ENCODE results near the gene NCAPH2.
"Not testable (repeated sequence)": the region's sequence is repeated elsewhere in the genome, so short reads cannot be mapped to it uniquely, and the experiment has no call there.

Gene NCAPH2

DNA sequence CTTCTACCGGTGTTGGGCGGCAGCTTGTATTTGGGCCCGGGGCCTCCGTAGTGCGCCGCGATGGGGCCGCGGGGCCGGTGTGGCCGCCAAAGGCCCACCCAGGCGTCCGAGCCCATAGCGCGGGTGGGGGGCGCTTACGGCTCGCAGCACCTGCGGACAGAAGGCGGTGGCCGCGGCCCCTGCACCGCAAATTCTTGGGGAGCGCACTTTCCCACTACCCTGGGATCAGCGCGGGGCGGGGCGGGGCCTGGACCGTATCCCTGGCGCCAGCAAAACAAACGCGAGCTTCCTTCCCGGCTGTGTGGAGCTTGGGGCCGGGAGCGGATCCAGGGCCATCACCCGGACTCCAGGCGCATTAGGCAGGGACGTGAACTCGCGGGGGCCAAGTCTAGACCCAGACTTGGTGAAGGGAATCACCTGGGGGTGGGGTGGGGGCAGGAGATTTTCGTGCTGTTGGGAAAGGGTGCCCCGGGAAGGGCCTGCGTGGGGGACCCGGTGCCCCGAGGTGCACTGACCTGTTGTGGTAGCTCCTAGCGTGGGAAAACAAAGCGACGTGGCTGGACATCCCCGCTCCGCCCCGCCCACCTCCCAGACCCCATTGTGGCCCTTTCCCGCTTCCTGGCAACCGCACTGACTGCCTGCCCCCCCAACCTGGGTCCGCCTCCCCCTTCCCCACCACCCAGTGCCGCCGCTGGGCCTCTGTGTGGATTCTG is 24.1 kb downstream of the NCAPH2 start:
- H3K4me3 ChIP-seq (ENCODE audit: low read length in 2 of 2) = peak overlapping the region; percentile 55 to 68
- H3K36me3 ChIP-seq (ENCODE audit: control insufficient read depth in 2 of 2, insufficient read depth in 2 of 2, low read length in 2 of 2) = no peaks in the 10 kb centered on the region
- H3K4me1 ChIP-seq (ENCODE audit: control insufficient read depth, insufficient read depth, low read length) = peaks cover 37% of the 10 kb centered on the region
- H3K9ac ChIP-seq (ENCODE audit: low read length in 2 of 2) = peak overlapping the region in 1 of 2 donors; percentile 74
- H3K9me3 ChIP-seq (ENCODE audit: control insufficient read depth in 2 of 2, low read length in 2 of 2) = no peaks in the 10 kb centered on the region
- H3K27ac ChIP-seq (ENCODE audit: low read length) = peak overlapping the region; percentile 71
- H3K27me3 ChIP-seq (ENCODE audit: control insufficient read depth in 1 of 2, insufficient read depth in 2 of 2, low read length in 2 of 2) = peaks cover 19 to 66% of the 10 kb centered on the region in 2 donors

DNA sequence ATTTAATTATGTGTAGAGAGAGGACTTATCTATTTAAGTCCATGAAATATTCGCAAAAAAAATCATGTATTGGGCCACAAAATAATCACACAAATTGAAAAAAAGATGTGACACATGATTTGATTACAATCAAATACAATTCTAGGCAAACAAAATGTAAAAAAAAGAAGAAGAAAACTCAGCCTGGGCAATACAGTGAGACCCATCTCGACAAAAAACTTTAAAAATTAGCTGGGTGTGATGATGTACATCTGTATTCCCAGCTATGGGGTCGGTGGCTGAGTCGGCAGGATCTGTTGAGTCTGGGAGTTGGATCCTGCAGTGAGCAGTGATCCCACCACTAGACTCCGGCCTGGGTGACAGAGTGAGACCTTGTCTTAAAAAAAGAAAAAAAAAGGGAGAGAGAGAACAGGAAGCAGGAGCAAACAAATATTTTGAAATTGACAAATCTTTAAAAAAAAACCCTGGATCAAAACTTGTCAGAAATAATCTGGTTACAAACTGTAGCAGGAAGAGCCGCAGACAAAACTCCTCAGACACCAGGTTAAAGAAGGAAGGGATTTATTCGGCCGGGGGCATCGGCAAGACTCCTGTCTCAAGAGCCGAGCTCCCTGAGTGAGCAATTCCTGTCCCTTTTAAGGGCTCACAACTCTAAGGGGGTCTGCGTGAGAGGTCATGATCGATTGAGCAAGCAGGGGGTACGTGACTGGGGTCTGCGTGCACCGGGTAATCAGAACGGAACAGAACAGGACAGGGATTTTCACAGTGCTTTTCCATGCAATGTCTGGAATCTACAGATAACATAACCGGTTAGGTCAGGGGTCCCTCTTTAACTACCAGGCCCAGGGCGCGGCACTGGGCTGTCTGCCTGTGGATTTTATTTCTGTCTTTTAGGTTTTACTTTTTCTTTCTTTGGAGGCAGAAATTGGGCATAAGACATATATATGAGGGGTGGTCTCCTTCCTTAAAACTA is 25.1 kb downstream of the NCAPH2 start:
- Histone ChIP-seq H3K4me3 (ENCODE audit: low read length in 2 of 2) (no peak overlapping the region), H3K27ac (ENCODE audit: low read length) (peak overlapping the region; percentile 71), H3K9ac (ENCODE audit: low read length in 2 of 2) (no peak overlapping the region), H3K4me1 (ENCODE audit: control insufficient read depth, insufficient read depth, low read length) (peaks cover 32% of the 10 kb centered on the region), H3K27me3 (ENCODE audit: control insufficient read depth in 1 of 2, insufficient read depth in 2 of 2, low read length in 2 of 2) (peaks cover 19 to 70% of the 10 kb centered on the region in 2 donors), H3K36me3 (ENCODE audit: control insufficient read depth in 2 of 2, insufficient read depth in 2 of 2, low read length in 2 of 2) (no peaks in the 10 kb centered on the region), H3K9me3 (ENCODE audit: control insufficient read depth in 2 of 2, low read length in 2 of 2) (no peaks in the 10 kb centered on the region)

DNA sequence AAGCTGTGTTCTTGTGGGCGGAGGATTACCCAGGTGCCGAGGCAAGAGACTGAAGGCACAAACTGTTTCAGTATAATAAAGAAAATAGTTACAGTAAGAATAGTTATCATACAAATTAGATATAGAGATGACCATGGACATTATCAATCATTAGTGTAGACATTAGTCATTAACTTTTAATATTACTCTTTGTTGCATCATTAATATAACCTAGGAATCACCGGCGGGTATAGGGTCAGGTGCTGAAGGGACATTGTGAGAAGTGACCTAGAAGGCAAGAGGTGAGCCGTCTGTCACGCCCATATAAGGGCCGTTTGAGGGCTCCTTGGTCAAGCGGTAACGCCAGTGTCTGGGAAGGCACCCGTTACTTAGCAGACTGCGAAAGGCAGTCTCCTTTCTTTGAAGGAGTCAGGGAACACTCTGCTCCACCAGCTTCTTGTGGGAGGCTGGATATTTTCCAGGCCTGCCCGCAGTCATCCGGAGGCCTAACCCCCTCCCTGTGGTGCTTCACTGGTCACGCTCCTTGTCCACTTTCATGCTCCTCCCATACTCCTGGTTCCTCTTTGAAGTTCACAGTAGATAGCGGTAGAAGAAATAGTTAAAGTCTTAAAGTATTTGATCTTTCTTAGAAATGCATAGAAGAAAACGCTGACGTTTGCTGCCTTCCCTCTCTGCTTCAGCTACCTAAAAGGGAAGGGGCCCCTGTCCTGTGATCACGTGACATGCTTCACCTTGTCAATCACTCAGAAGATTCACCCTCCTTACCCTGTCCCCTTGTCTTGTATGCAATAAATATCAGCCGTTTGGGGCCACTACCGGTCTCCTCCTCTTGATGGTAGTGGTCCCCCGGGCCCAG is 26.1 kb downstream of the NCAPH2 start:
- H3K4me3 ChIP-seq (ENCODE audit: low read length in 2 of 2); H3K9ac ChIP-seq (ENCODE audit: low read length in 2 of 2); H3K36me3 ChIP-seq (ENCODE audit: control insufficient read depth in 2 of 2, insufficient read depth in 2 of 2, low read length in 2 of 2); H3K27ac ChIP-seq (ENCODE audit: low read length); H3K9me3 ChIP-seq (ENCODE audit: control insufficient read depth in 2 of 2, low read length in 2 of 2): not testable (repeated sequence)
- Histone ChIP-seq H3K27me3 (ENCODE audit: control insufficient read depth in 1 of 2, insufficient read depth in 2 of 2, low read length in 2 of 2) (peaks cover 21 to 69% of the 10 kb centered on the region in 2 donors), H3K4me1 (ENCODE audit: control insufficient read depth, insufficient read depth, low read length) (peaks cover 32% of the 10 kb centered on the region)

DNA sequence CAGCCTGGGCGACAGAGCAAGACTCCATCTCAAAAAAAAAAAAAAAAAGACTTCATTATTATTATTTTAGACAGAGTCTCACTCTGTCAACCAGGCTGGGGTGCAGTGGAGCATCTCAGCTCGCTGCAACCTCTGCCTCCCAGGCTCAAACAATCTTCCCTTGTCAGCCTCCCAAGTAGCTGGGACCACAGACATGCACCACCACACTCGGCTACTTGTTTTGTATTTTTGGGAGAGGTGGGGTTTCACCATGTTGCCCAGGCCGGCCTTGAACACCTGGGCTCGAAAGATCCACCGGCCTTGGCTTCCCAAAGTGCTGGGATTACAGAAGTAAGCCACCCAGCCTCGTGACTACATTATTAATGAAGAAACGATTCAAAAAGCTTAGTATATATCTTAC is 27.1 kb downstream of the NCAPH2 start:
- Histone ChIP-seq H3K4me1 (ENCODE audit: control insufficient read depth, insufficient read depth, low read length) (peaks cover 24% of the 10 kb centered on the region), H3K9me3 (ENCODE audit: control insufficient read depth in 2 of 2, low read length in 2 of 2) (no peaks in the 10 kb centered on the region), H3K27ac (ENCODE audit: low read length) (no peak overlapping the region), H3K9ac (ENCODE audit: low read length in 2 of 2) (no peak overlapping the region), H3K36me3 (ENCODE audit: control insufficient read depth in 2 of 2, insufficient read depth in 2 of 2, low read length in 2 of 2) (no peaks in the 10 kb centered on the region), H3K27me3 (ENCODE audit: control insufficient read depth in 1 of 2, insufficient read depth in 2 of 2, low read length in 2 of 2) (peaks cover 19 to 59% of the 10 kb centered on the region in 2 donors), H3K4me3 (ENCODE audit: low read length in 2 of 2) (no peak overlapping the region)

DNA sequence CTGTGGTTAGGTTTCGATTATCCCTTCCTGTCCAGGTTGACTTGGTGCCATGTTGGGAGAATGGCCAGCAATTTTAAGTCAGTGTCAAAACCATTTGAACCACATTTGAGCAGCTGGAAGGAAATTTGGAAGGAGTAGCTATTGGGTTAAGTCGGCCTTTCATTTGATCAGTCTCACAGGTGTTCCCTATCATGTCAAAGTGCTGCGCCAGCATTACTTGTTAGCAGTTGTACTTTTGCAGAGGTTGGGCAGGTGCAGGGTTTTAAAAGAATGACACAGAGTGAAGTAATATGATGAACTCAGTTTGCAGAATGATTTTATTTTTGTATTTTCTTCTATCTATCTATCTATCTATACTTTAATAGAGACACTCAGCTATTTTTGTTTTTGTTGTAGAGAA is 28.2 kb downstream of the NCAPH2 start:
- Histone ChIP-seq H3K27ac (ENCODE audit: low read length) (no peak overlapping the region), H3K27me3 (ENCODE audit: control insufficient read depth in 1 of 2, insufficient read depth in 2 of 2, low read length in 2 of 2) (peaks cover 11 to 48% of the 10 kb centered on the region in 2 donors), H3K9ac (ENCODE audit: low read length in 2 of 2) (no peak overlapping the region), H3K4me1 (ENCODE audit: control insufficient read depth, insufficient read depth, low read length) (peaks cover 13% of the 10 kb centered on the region), H3K36me3 (ENCODE audit: control insufficient read depth in 2 of 2, insufficient read depth in 2 of 2, low read length in 2 of 2) (no peaks in the 10 kb centered on the region), H3K9me3 (ENCODE audit: control insufficient read depth in 2 of 2, low read length in 2 of 2) (no peaks in the 10 kb centered on the region), H3K4me3 (ENCODE audit: low read length in 2 of 2) (no peak overlapping the region)

DNA sequence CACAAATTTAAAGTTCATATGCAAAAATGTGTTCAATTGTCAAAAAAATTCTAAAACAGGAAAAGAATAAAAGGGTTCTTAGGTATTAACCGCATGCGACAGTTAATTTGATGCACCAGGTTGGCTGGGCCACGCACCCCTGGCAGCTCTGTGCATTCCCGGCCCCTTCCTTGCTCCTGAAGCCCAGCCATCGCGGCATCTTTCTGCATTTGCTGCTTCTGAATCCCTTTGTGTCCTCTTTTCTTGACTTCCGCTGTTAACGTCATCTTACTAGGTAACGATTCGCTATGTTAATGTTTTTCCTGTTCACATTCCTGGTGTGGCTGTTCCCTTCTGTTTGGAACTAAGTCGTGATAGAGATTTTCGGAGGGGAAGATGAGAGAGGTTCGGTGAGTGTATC is 29.7 kb downstream of the NCAPH2 start:
- H3K9me3 ChIP-seq (ENCODE audit: control insufficient read depth in 2 of 2, low read length in 2 of 2) = no peaks in the 10 kb centered on the region
- H3K4me1 ChIP-seq (ENCODE audit: control insufficient read depth, insufficient read depth, low read length) = no peaks in the 10 kb centered on the region
- no peak overlapping the region for H3K4me3 ChIP-seq (ENCODE audit: low read length in 2 of 2)
- H3K27ac ChIP-seq (ENCODE audit: low read length) = peak overlapping the region; percentile 18
- H3K36me3 ChIP-seq (ENCODE audit: control insufficient read depth in 2 of 2, insufficient read depth in 2 of 2, low read length in 2 of 2) = no peaks in the 10 kb centered on the region
- H3K9ac ChIP-seq (ENCODE audit: low read length in 2 of 2) = no peak overlapping the region
- H3K27me3 ChIP-seq (ENCODE audit: control insufficient read depth in 1 of 2, insufficient read depth in 2 of 2, low read length in 2 of 2) = peaks cover 13 to 32% of the 10 kb centered on the region in 2 donors

DNA sequence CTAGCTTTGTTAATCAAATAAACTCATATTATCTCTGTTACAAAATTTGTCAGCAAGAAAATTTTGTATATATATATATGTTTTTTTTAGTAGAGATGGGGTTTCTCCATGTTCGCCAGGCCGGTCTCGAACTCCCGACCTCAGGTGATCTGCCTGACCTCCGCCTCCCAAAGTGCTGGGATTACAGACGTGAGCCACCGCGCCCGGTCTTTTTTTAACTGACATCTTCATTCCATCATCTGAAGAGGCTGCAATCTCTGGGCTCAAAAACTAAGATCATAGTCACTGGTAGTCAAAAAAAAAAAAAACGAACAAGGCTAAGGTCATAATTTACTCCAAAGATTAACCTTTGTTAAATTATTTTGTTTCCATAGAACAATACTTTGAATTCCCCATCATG is 32.4 kb downstream of the NCAPH2 start:
- no peak overlapping the region for H3K9ac ChIP-seq (ENCODE audit: low read length in 2 of 2)
- peak overlapping the region; percentile 71 for H3K27ac ChIP-seq (ENCODE audit: low read length)
- no peaks in the 10 kb centered on the region for H3K9me3 ChIP-seq (ENCODE audit: control insufficient read depth in 2 of 2, low read length in 2 of 2)
- no peaks in the 10 kb centered on the region for H3K36me3 ChIP-seq (ENCODE audit: control insufficient read depth in 2 of 2, insufficient read depth in 2 of 2, low read length in 2 of 2)
- peaks cover 7% of the 10 kb centered on the region for H3K4me1 ChIP-seq (ENCODE audit: control insufficient read depth, insufficient read depth, low read length)
- no peak overlapping the region for H3K4me3 ChIP-seq (ENCODE audit: low read length in 2 of 2)
- H3K27me3 ChIP-seq (ENCODE audit: control insufficient read depth in 1 of 2, insufficient read depth in 2 of 2, low read length in 2 of 2) = peaks cover 18 to 24% of the 10 kb centered on the region in 2 donors

DNA sequence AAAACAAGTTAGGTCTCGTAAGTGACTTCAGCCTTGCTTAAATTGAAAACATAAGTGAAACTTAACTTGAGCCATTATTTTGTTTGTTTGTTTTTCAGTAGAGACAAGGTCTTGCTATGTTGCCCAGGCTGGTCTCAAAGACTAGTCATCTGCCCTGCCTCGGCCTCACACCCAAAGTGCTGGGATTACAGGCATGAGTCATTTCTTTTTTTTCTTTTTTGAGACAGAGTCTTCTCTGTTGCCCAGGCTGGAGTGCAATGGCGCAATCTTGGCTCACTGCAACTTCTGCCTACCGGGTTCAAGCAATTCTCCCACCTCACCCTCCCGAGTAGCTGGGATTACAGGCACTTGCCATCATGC is 33.6 kb downstream of the NCAPH2 start:
- H3K27me3 ChIP-seq (ENCODE audit: control insufficient read depth in 1 of 2, insufficient read depth in 2 of 2, low read length in 2 of 2) = peaks cover 23 to 28% of the 10 kb centered on the region in 2 donors
- H3K36me3 ChIP-seq (ENCODE audit: control insufficient read depth in 2 of 2, insufficient read depth in 2 of 2, low read length in 2 of 2); H3K27ac ChIP-seq (ENCODE audit: low read length); H3K4me3 ChIP-seq (ENCODE audit: low read length in 2 of 2); H3K9me3 ChIP-seq (ENCODE audit: control insufficient read depth in 2 of 2, low read length in 2 of 2); H3K4me1 ChIP-seq (ENCODE audit: control insufficient read depth, insufficient read depth, low read length); H3K9ac ChIP-seq (ENCODE audit: low read length in 2 of 2): not testable (repeated sequence)

DNA sequence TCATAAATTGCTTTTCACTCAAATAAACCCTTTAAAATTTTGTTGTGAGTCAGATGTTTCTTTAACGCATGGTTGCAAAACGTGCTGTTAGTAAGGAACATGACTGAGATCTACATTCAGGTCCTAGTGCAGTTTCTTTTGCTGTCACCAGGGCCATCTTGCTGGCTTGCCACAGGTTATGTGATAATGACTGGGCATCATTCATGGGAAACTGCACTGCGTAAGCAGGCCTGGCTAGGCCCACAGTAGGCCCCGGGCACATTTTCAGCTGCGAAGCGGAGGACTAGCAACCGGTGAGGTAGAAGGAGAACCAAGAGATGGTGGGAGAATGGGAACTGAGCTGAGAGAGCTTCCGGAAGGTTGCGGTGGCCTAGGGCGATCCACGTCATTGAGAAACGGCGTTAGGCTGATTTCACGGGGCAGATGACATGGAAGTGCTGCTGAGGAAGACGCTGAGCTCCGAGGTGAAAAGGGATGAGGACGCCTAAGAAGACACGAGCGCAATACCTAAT is 34.4 kb downstream of the NCAPH2 start:
- Histone ChIP-seq H3K4me1 (ENCODE audit: control insufficient read depth, insufficient read depth, low read length) (peaks cover 7% of the 10 kb centered on the region), H3K27me3 (ENCODE audit: control insufficient read depth in 1 of 2, insufficient read depth in 2 of 2, low read length in 2 of 2) (peaks cover 24 to 28% of the 10 kb centered on the region in 2 donors)

DNA sequence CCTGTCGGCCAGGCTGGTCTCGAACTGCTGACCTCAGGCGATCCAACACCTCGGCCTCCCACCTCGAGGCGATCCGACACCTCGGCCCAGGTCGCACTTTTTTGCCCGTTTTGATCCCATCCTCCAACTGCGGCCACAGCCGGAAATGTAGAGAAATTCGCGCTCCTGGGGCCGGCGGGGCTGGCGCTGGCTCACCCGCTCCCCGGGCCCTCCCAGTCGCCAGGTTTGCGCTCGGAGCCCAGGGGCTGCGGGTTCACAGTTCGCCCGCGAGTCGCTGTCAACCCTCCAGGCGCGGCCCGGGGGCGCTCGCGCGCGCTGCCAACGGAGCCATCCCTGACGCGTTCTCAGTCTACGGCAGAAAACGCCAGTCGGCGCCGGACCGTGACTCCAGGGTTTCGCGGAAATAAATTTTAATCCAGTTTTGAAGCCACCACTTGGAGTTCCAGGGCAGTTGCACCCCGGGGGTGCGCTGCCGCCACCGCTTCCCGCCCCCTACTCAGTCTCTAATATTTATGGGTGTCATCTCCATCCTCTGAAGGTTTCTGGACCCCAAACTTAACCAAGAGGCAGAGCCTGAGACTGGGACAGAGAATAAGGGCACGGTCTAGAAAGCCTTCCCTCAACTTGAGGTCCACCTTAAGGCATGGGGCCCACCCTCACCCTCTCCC is 36.2 kb downstream of the NCAPH2 start:
- Histone ChIP-seq H3K9me3 (ENCODE audit: control insufficient read depth in 2 of 2, low read length in 2 of 2) (no peaks in the 10 kb centered on the region), H3K4me1 (ENCODE audit: control insufficient read depth, insufficient read depth, low read length) (peaks cover 10% of the 10 kb centered on the region), H3K36me3 (ENCODE audit: control insufficient read depth in 2 of 2, insufficient read depth in 2 of 2, low read length in 2 of 2) (no peaks in the 10 kb centered on the region), H3K9ac (ENCODE audit: low read length in 2 of 2) (peak overlapping the region in 1 of 2 donors; percentile 9), H3K27ac (ENCODE audit: low read length) (no peak overlapping the region), H3K4me3 (ENCODE audit: low read length in 2 of 2) (peak overlapping the region in 1 of 2 donors; percentile 47), H3K27me3 (ENCODE audit: control insufficient read depth in 1 of 2, insufficient read depth in 2 of 2, low read length in 2 of 2) (peaks cover 30 to 36% of the 10 kb centered on the region in 2 donors)

More for the DNA sequence above, 34.4 kb downstream of the NCAPH2 start:
- Histone ChIP-seq H3K9me3 (ENCODE audit: control insufficient read depth in 2 of 2, low read length in 2 of 2) (no peaks in the 10 kb centered on the region), H3K9ac (ENCODE audit: low read length in 2 of 2) (no peak overlapping the region), H3K27ac (ENCODE audit: low read length) (no peak overlapping the region), H3K4me3 (ENCODE audit: low read length in 2 of 2) (no peak overlapping the region), H3K36me3 (ENCODE audit: control insufficient read depth in 2 of 2, insufficient read depth in 2 of 2, low read length in 2 of 2) (no peaks in the 10 kb centered on the region)
